Endothelial cell of umbilical vein (primary cell): ENCODE data around the gene NELFCD. TPM values are rescaled to one million over a fixed set of nuclear protein-coding genes. Genes with fewer than 3 reads are reported as not detected.

ENCODE experiments used
- BruUV-seq: library from RNA; stranded (reverse); fragments of 400-500 nt; replicated peaks from 2 replicates; lab custom pipeline; 2021; lab: Mats Ljungman, UMichigan
- CTCF ChIA-PET: fragments of 300-600, 350-600 bp; sonication (Branson Sonifier 250); formaldehyde crosslinking; loops from one replicate; lab custom pipeline; 2021; ENCODE audit warnings: antibody characterized with exemption, inconsistent platforms; lab: Charles Lee
- POLR2A ChIA-PET: fragments of 300-600, 350-600 bp; sonication (Branson Sonifier 250); formaldehyde crosslinking; loops from one replicate; lab custom pipeline; 2021; ENCODE audit warnings: antibody characterized with exemption, inconsistent platforms; lab: Charles Lee
- DNase-seq: peaks from one replicate; pipeline ENCODE4 v3.0.0-alpha.2; 2011; ENCODE audit warnings: low read depth, low spot score
- FAIRE-seq: peaks from 2 replicates; lab custom pipeline; 2011; peaks lifted over from hg19 to GRCh38; lab: Jason Lieb, UNC
- H2AFZ ChIP-seq: 2 replicates; pipeline ENCODE4 v1.6.0; 2012; ENCODE audit warnings: low read depth, low read length, control low read depth, inconsistent platforms
- H3K27ac ChIP-seq: 2 replicates; pipeline ENCODE4 v1.5.1; 2011; ENCODE audit warnings: low read depth, mild to moderate bottlenecking, control low read depth, low read length, moderate library complexity; ENCODE audit not compliant: insufficient read depth
- H3K27me3 ChIP-seq, 2 experiments: 2 replicates each; pipeline versions ENCODE4 v1.6.0 to v1.6.1; 2011; ENCODE audit warnings: low read length in 2 of 2, mixed read lengths in 1 of 2; ENCODE audit not compliant: control insufficient read depth in 2 of 2, insufficient read depth in 2 of 2
- H3K36me3 ChIP-seq, 2 experiments: 2 replicates in 1 of 2; 3 replicates in 1 of 2; pipeline ENCODE4 v1.5.1; 2011; ENCODE audit warnings: low read length in 2 of 2, mild to moderate bottlenecking in 1 of 2, moderate library complexity in 1 of 2; ENCODE audit not compliant: control insufficient read depth in 2 of 2, insufficient read depth in 2 of 2; ENCODE audit errors: extremely low read depth in 1 of 2
- H3K4me1 ChIP-seq: 3 replicates; pipeline ENCODE4 v1.5.1; 2011; ENCODE audit warnings: mild to moderate bottlenecking, low read length; ENCODE audit not compliant: control insufficient read depth, insufficient read depth; ENCODE audit errors: extremely low read depth
- H3K4me2 ChIP-seq: 2 replicates; pipeline ENCODE4 v1.6.1; 2011; ENCODE audit warnings: low read length, control low read depth, mixed read lengths; ENCODE audit not compliant: insufficient read depth
- H3K4me3 ChIP-seq, 3 experiments: fragments of 200-600 bp in 1 of 3; sonication (generic), shearing (Covaris generic) in 1 of 3; replicated peaks in 1 of 3; 2 replicates each; pipeline ENCODE4 v1.5.1; 2011 to 2016; ENCODE audit warnings: control low read depth in 3 of 3, low read length in 3 of 3, mild to moderate bottlenecking in 2 of 3, inconsistent platforms in 1 of 3, low read depth in 1 of 3, moderate library complexity in 1 of 3; ENCODE audit not compliant: insufficient read depth in 1 of 3
- H3K79me2 ChIP-seq: 2 replicates; pipeline ENCODE4 v1.6.0; 2012; ENCODE audit warnings: low read length, inconsistent platforms; ENCODE audit not compliant: control insufficient read depth, insufficient read depth
- H3K9ac ChIP-seq: replicated peaks from 2 replicates; pipeline ENCODE3; 2011; ENCODE audit warnings: low read length, control low read depth; ENCODE audit not compliant: insufficient read depth; ENCODE audit errors: extremely low read depth
- H3K9me1 ChIP-seq: replicated peaks from 3 replicates; pipeline ENCODE4 v1.6.0; 2011; ENCODE audit warnings: mild to moderate bottlenecking, low read length; ENCODE audit not compliant: control insufficient read depth, insufficient read depth; ENCODE audit errors: extremely low read depth
- H3K9me3 ChIP-seq: replicated peaks from 2 replicates; pipeline ENCODE4 v1.5.1; 2012; ENCODE audit warnings: low read length, inconsistent platforms; ENCODE audit not compliant: control insufficient read depth, insufficient read depth
- H4K20me1 ChIP-seq: replicated peaks from 2 replicates; pipeline ENCODE3; 2011; ENCODE audit warnings: mild to moderate bottlenecking, low read length; ENCODE audit not compliant: control insufficient read depth, insufficient read depth; ENCODE audit errors: extremely low read depth
- EZH2 ChIP-seq: IDR thresholded peaks from 2 replicates; pipeline ENCODE4 v1.6.1; 2012; ENCODE audit warnings: borderline replicate concordance, low read depth, mild to moderate bottlenecking, moderate library complexity, low read length, inconsistent platforms; ENCODE audit not compliant: severe bottlenecking
- FOS ChIP-seq: IDR thresholded peaks from 2 replicates; pipeline ENCODE4 v1.6.1; 2011; ENCODE audit warnings: mild to moderate bottlenecking, low read length, moderate library complexity, borderline replicate concordance; ENCODE audit not compliant: insufficient read depth
- GATA2 ChIP-seq: IDR thresholded peaks from 2 replicates; pipeline ENCODE4 v1.7.0; 2011; ENCODE audit warnings: low read depth, mild to moderate bottlenecking, moderate library complexity, mixed read lengths, low read length; ENCODE audit not compliant: insufficient read length, insufficient read depth
- JUN ChIP-seq: IDR thresholded peaks from 2 replicates; pipeline ENCODE4 v1.6.1; 2011; ENCODE audit warnings: borderline replicate concordance, low read depth; ENCODE audit not compliant: insufficient read length, insufficient read depth
- MYC ChIP-seq: IDR thresholded peaks from one replicate; pipeline ENCODE4 v1.6.1; 2011; ENCODE audit warnings: mild to moderate bottlenecking, low read depth, low read length
- POLR2A ChIP-seq: IDR thresholded peaks from 2 replicates; pipeline ENCODE4 v1.6.1; 2012; ENCODE audit warnings: low read depth, mild to moderate bottlenecking, control low read depth, low read length
- POLR2AphosphoS5 ChIP-seq: IDR thresholded peaks from 2 replicates; pipeline ENCODE4 v1.6.1; 2012; ENCODE audit warnings: low read depth, mild to moderate bottlenecking, control low read depth, low read length, moderate library complexity; ENCODE audit not compliant: insufficient read depth
- dilution Hi-C: fragments of 300-500 bp; cut with MboI; formaldehyde crosslinking; loops from one replicate; pipeline ENCODE4 v1.15.0; 2019; ENCODE audit warnings: low sequenced_read_pairs; ENCODE audit not compliant: extremely low pct_ligation_motif_present
- intact Hi-C: fragments of 100-400 bp; cut with micrococcal nuclease; formaldehyde crosslinking; loops from one replicate; pipeline ENCODE4 v1.10.0; 2022
- polyA plus RNA-seq, 4 experiments: library from polyadenylated mRNA; depleted of rRNA in 3 of 4; stranded (reverse) in 3 of 4; unstranded in 1 of 4; fragments of >200 nt; gene quantifications; 2 replicates each; pipeline versions ENCODE4 v1.2.1 to v1.2.3, GENCODE V29; 2011 to 2012; ENCODE audit warnings: missing spikeins in 1 of 4
- total RNA-seq: library from RNA; stranded (reverse); gene quantifications from 2 replicates; pipeline ENCODE4 v1.2.3, GENCODE V29; 2021
- TF ChIP-seq, protein P1 (sequence below), 2 donors: IDR thresholded peaks; 1 replicate in 1 of 2; 2 replicates in 1 of 2; pipeline ENCODE4 v1.5.1; 2011; ENCODE audit warnings: low read length in 2 of 2, mild to moderate bottlenecking in 2 of 2, moderate library complexity in 2 of 2, control low read depth in 1 of 2, inconsistent platforms in 1 of 2, low read depth in 1 of 2; ENCODE audit not compliant: insufficient read depth in 1 of 2; ENCODE audit errors: extremely low read depth in 1 of 2
- TF ChIP-seq, protein P2 (sequence below): IDR thresholded peaks from 2 replicates; pipeline ENCODE4 v1.6.1; 2011; ENCODE audit not compliant: insufficient read depth, insufficient read length

NELFCD gene
- total and polyA plus RNA-seq, 2 donors (not counting 3 experiments of a cell fraction or from before 2014, with no cell fraction given) = 90.1 to 92.5 TPM

DNA sequence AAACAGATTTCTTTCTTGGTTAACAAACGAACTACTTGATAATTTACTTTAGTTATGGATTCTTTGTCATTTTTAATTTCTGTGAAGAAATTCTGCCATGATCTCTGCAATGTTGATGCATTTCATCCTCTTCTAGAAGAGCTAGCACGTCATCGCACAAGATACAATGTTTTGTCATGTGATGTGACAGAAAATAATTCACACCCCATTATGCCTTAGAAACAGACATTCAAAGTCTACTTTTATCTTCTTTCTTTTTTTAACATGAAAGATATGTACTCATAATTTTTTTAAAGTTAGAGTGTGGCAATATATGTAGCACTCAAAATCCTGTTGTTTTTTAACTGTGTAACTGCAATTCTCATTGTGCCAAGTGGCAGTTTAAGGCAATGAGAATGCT is 39.6 kb upstream of the NELFCD start:
- Histone ChIP-seq H3K4me1 (no peaks in the 10 kb centered on the region), H3K4me3 (no peak overlapping the region), H4K20me1 (no peaks in the 10 kb centered on the region), H3K79me2 (no peaks in the 10 kb centered on the region), H3K27ac (no peak overlapping the region), H2AFZ (no peak overlapping the region), H3K27me3 (peaks cover 3 to 12% of the 10 kb centered on the region in 2 experiments), H3K9me3 (no peaks in the 10 kb centered on the region), H3K9me1 (no peaks in the 10 kb centered on the region), H3K36me3 (no peaks in the 10 kb centered on the region), H3K4me2 (no peak overlapping the region), H3K9ac (no peak overlapping the region)
- dilution Hi-C loops = no loop called here
- no TSS peak for BruUV-seq
- no peak for TF ChIP-seq FOS
- no peak for TF ChIP-seq POLR2AphosphoS5
- TF ChIP-seq GATA2 = no peak
- no peak for TF ChIP-seq EZH2
- TF ChIP-seq, protein P1, sequence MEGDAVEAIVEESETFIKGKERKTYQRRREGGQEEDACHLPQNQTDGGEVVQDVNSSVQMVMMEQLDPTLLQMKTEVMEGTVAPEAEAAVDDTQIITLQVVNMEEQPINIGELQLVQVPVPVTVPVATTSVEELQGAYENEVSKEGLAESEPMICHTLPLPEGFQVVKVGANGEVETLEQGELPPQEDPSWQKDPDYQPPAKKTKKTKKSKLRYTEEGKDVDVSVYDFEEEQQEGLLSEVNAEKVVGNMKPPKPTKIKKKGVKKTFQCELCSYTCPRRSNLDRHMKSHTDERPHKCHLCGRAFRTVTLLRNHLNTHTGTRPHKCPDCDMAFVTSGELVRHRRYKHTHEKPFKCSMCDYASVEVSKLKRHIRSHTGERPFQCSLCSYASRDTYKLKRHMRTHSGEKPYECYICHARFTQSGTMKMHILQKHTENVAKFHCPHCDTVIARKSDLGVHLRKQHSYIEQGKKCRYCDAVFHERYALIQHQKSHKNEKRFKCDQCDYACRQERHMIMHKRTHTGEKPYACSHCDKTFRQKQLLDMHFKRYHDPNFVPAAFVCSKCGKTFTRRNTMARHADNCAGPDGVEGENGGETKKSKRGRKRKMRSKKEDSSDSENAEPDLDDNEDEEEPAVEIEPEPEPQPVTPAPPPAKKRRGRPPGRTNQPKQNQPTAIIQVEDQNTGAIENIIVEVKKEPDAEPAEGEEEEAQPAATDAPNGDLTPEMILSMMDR (IDR thresholded peaks at IDR 0.05; ENCODE audit: extremely low read depth in 1 of 2, insufficient read depth in 1 of 2, low read depth in 1 of 2, low read length in 2 of 2) = no peak
- no peak for TF ChIP-seq MYC
- TF ChIP-seq, protein P2, sequence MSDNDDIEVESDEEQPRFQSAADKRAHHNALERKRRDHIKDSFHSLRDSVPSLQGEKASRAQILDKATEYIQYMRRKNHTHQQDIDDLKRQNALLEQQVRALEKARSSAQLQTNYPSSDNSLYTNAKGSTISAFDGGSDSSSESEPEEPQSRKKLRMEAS = no peak
- no peak for TF ChIP-seq JUN
- no peak for TF ChIP-seq POLR2A
- FAIRE-seq (no peak), DNase-seq (no peak)
- intact Hi-C loops = no loop called here
- ChIA-PET CTCF (no interaction called here), POLR2A (no interaction called here)
